Kidney epithelial cell (primary cell): Measurements from ENCODE around the gene NIT1. TPM values are rescaled to one million over a fixed set of nuclear protein-coding genes. Genes with fewer than 3 reads are reported as not detected.

Experiments used
- DNase-seq: peaks from one replicate; pipeline ENCODE4 v3.0.0-alpha.2; 2010; ENCODE audit warnings: low read depth
- H3K27me3 ChIP-seq: 2 replicates; pipeline ENCODE4 v1.6.0; 2011; ENCODE audit warnings: low read length; ENCODE audit not compliant: control insufficient read depth, insufficient read depth
- H3K36me3 ChIP-seq: 2 replicates; pipeline ENCODE4 v1.5.1; 2011; ENCODE audit warnings: low read length; ENCODE audit not compliant: control insufficient read depth, insufficient read depth
- H3K4me3 ChIP-seq: 2 replicates; pipeline ENCODE4 v1.5.1; 2011; ENCODE audit warnings: low read depth, mild to moderate bottlenecking, control low read depth, low read length
- CTCF ChIP-seq: IDR thresholded peaks from 2 replicates; pipeline ENCODE4 v1.5.1; 2011; ENCODE audit warnings: mild to moderate bottlenecking, moderate library complexity, low read length, control low read depth, inconsistent platforms; ENCODE audit not compliant: insufficient read depth, poor library complexity, severe bottlenecking
- total RNA-seq: library from RNA; depleted of rRNA; stranded (reverse); fragments of >200 nt; gene quantifications from 2 replicates; pipeline ENCODE4 v1.2.3, GENCODE V29; 2015

The NIT1 gene
- total RNA-seq, 1 donor from 2014 or later: 35.8 TPM

- DNase-seq: peak; percentile 85
- no peak overlapping the region for H3K4me3 ChIP-seq
- TF ChIP-seq CTCF: no peak
Observed at GRCh38 chr1:161082996-161083747, 34.7 kb upstream of the NIT1 start.

GRCh38 chr1:161083748-161084596, 33.9 kb upstream of the NIT1 start:
- H3K4me3 ChIP-seq: no peak overlapping the region
- H3K36me3 ChIP-seq: no peaks in the 10 kb centered on the region
- peaks cover 4% of the 10 kb centered on the region for H3K27me3 ChIP-seq
- no peak for DNase-seq
- TF ChIP-seq CTCF: no peak

More at GRCh38 chr1:161082996-161083747, 34.7 kb upstream of the NIT1 start:
- Histone ChIP-seq H3K27me3 (peaks cover 4% of the 10 kb centered on the region), H3K36me3 (no peaks in the 10 kb centered on the region)

GRCh38 chr1:161084597-161084988, 33.3 kb upstream of the NIT1 start:
- no peak for DNase-seq
- TF ChIP-seq CTCF: no peak
- H3K27me3 ChIP-seq: peaks cover under 1% of the 10 kb centered on the region
- H3K36me3 ChIP-seq: no peaks in the 10 kb centered on the region
- no peak overlapping the region for H3K4me3 ChIP-seq

GRCh38 chr1:161085165-161085564, 32.7 kb upstream of the NIT1 start:
- no peak for TF ChIP-seq CTCF
- Histone ChIP-seq H3K36me3 (no peaks in the 10 kb centered on the region), H3K27me3 (no peaks in the 10 kb centered on the region), H3K4me3 (no peak overlapping the region)
- no peak for DNase-seq

GRCh38 chr1:161086457-161086856, 31.4 kb upstream of the NIT1 start:
- TF ChIP-seq CTCF: no peak
- no peak overlapping the region for H3K4me3 ChIP-seq
- no peaks in the 10 kb centered on the region for H3K27me3 ChIP-seq
- no peaks in the 10 kb centered on the region for H3K36me3 ChIP-seq
- DNase-seq: no peak
